Cardiac fibroblast (primary cell): Measurements from ENCODE around the gene ZNF580.
A peak's percentile ranks its signal among the peaks of the same experiment; 100 is the strongest.

Source experiments
- DNase-seq, 2 donors: peaks; one replicate each; pipeline versions ENCODE4 v3.0.0 to v3.0.0-alpha.2; 2010; ENCODE audit warnings: low read depth in 2 of 2
- H3K4me3 ChIP-seq, 2 donors: replicated peaks in 1 of 2; 1 replicate in 1 of 2; 2 replicates in 1 of 2; pipeline ENCODE4 v1.5.1; 2011; ENCODE audit warnings: low read depth in 2 of 2, low read length in 2 of 2, mild to moderate bottlenecking in 2 of 2, moderate library complexity in 1 of 2
- TF ChIP-seq, protein P1 (sequence below): IDR thresholded peaks from one replicate; pipeline ENCODE4 v1.5.1; 2011; ENCODE audit warnings: low read depth, mild to moderate bottlenecking, low read length, inconsistent platforms

ZNF580 gene, protein sequence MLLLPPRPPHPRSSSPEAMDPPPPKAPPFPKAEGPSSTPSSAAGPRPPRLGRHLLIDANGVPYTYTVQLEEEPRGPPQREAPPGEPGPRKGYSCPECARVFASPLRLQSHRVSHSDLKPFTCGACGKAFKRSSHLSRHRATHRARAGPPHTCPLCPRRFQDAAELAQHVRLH

DNA sequence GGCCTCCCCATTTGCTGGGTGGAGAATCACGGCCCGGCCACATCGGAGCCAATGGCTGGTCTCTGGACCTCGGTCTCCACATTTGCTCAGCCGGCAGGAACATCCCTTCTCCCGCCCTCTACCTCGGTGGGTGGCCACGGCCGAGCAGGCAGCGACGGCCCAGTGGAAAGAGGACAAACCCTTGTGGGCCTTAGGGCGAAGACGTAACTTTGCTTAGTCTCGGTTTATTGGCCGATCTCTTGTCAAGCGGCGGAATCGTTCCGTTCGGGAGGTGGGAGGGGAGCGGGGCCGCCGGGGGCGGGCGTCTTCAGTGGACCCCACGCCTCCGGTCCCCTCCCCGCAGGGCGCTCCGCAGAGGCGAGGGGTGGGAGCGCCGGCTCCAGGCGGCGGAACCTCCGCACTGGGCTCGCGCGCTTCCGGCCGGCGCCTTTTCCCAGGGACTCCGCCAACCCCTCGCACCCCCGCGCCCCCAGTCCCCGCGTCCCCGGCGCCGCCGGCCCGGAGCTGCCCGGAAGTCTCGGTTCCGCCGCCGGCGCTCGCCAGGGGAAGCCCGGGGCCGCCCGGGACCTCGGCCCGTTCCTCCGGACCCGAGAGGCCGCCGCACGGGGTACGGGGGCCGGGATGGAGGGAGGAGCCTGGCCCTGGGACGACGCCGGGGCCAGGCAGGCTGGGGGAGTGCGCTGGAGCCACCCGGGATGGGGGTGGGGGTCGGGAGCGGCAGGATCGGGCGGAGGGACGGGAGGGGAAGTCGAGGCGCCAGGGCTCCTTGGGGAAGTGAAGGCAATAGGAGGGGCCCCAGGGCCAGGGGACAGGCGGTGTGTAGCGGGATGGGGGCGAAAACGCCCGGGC lies at the start of gene ZNF580:
Gene ZNF580 (plus strand): TSS at position 426 of the 849 bp plus-strand sequence. CDS start 1,507 bp downstream, outside the sequence.
- peak; percentile 75 to 91 for DNase-seq
- TF ChIP-seq, protein P1, sequence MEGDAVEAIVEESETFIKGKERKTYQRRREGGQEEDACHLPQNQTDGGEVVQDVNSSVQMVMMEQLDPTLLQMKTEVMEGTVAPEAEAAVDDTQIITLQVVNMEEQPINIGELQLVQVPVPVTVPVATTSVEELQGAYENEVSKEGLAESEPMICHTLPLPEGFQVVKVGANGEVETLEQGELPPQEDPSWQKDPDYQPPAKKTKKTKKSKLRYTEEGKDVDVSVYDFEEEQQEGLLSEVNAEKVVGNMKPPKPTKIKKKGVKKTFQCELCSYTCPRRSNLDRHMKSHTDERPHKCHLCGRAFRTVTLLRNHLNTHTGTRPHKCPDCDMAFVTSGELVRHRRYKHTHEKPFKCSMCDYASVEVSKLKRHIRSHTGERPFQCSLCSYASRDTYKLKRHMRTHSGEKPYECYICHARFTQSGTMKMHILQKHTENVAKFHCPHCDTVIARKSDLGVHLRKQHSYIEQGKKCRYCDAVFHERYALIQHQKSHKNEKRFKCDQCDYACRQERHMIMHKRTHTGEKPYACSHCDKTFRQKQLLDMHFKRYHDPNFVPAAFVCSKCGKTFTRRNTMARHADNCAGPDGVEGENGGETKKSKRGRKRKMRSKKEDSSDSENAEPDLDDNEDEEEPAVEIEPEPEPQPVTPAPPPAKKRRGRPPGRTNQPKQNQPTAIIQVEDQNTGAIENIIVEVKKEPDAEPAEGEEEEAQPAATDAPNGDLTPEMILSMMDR: no peak
- peak within 1 kb of the TSS; percentile 81 to 88 for H3K4me3 ChIP-seq

DNA sequence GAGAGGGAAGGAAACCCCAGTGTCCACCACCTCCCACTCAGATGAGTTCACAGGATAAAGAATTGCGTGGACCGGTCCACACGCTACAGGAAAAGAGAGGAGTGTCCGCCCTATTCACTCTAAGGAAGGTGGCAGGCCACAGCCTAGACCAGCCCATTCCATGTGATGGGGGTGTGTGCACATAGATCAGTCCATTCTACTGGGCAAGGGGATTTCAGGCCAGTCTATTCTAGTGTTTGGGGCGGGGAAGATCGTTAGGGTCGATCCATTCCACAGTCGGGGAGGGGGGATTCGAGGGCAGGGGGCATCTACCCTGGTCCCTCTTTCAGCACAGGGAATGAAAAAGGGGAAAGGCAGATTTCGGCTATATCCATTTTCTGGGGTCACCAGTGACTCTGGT lies 49.2 kb upstream of the ZNF580 start:
- DNase-seq: no peak
- TF ChIP-seq, protein P1: no peak
- no peak overlapping the region for H3K4me3 ChIP-seq

DNA sequence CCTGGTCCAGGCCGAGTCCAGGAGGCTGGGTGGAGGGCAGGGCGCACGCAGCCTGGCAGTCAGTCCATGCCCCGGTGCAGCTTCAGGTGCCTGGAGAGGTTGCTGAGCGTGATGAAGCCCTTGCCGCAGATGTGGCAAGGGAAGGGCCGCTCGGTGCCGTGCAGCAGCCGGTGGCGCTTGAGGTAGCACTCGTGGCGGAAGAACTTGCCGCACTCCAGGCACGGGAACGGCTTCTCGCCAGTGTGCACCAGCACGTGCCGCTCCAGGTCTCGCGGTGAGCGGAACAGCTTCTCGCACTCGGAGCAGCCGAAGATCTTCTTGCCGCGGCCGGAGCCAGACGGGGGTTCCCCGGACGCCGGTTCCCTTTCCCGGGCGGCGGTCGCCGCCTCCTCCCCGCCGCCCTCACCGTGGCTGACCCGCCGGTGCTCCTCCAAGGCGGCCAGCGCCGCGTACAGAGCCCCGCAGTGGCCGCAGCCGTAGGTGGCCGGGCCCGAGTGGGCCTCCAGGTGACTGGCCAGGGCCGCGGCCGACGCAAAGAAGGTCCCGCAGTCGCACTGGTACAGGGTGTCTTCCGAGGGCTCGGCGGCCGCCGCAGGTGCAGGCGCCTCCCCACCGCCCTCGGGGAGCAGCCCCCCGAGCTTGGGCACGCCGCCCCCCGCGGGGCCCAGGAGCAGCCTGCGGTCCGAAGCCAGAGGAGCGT lies 48.3 kb upstream of the ZNF580 start:
- TF ChIP-seq, protein P1: no peak
- H3K4me3 ChIP-seq: no peak overlapping the region
- no peak for DNase-seq

DNA sequence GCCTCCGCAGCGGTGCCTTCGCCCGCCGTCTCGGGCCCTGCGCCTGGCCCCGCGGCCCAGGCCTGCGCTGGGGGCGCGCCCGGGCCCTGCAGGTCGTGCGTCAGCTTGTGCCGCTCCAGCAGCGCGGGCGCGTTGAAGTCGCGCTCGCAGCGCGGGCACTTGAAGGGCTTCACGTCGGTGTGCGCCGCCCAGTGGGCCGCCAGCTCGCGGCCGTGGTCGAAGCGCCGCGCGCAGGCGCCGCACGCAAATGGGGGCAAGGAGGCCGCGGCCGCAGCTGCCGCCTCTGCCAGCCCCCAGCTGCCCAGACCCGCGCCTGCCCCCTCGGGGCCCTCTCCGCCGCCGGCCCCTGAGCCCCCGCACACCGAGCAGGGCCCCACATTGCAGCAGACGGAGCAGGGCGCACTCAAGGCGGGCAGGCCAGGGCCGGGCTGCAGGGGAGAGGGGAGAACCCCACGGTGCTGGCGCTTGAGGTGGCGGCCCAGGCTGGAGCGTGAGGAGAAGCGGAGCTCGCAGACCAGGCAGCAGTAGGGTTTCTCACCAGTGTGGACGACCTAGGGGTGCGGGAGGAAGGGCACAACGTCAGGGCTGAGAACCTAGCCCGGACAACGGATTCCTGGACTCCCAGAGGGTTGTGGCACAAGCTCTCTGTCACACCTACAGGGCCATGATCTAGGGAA lies 47.6 kb upstream of the ZNF580 start:
- TF ChIP-seq, protein P1: no peak
- H3K4me3 ChIP-seq: no peak overlapping the region
- DNase-seq: no peak

DNA sequence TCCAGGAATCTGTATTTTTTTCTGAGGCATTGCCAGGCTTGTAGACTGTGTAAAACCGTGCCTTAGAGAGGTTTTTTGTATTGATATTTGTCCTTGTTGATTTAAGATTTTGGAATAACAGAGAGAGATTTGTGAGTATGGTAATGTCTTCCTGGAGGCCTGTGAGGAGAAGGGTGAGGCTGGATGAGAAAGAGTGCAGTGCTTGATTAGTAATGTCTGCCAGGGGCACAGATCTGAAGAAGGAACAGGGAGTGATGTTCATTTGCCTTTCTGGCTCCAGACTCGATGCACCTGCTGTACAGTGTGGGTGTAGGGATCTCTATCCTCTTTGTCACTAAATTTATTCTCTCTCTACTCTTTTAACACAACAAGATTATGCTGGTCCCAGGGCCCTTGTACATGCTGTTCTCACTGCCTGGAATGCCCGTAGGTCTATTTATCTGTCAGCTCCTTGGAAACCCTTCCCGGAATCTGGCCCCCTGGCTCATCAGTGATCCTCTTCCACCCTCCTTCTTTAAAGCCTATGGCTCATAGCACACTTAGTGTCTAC lies 45.7 kb upstream of the ZNF580 start:
- no peak for DNase-seq
- TF ChIP-seq, protein P1: no peak
- no peak overlapping the region for H3K4me3 ChIP-seq

DNA sequence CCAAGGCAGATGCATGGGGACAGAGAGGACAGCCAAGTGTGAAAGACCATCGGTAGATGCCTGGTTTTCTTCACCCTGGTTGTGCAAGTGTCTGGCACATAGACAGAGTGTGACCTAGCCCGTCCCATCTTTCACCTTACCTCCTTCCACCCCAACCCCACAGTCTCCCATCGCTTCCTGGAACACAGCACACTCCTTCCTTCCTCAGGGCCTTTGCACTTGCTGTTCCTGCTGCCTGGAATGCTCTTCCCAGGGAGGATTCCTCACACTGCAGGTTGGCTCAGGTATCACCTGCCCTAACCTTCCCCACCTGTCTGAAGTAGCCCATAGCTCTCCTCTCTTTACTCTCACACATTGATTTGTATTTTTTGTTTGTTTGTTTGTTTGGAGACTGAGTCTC lies 44.5 kb upstream of the ZNF580 start:
- TF ChIP-seq, protein P1: no peak
- DNase-seq: no peak
- H3K4me3 ChIP-seq: no peak overlapping the region
